Measurements from ENCODE around the gene SPRED3. TPM values are rescaled to one million over a fixed set of nuclear protein-coding genes. Genes with fewer than 3 reads are reported as not detected.
"Not testable (repeated sequence)": the region's sequence is repeated elsewhere in the genome, so short reads cannot be mapped to it uniquely, and the experiment has no call there.

Gene SPRED3
- total RNA-seq = 0.62 TPM
- long read RNA-seq = 0 reads

GRCh38 chr19:38388349-38389100 lies at the start of gene SPRED3:
Gene SPRED3 (plus strand): TSS chr19:38388697. CDS start chr19:38390303, 1,606 bp downstream.
- peak within 1 kb of the TSS; percentile 62 for H3K4me3 ChIP-seq
- no peaks in the 10 kb centered on the region for H3K9me3 ChIP-seq
- H3K27me3 ChIP-seq (ENCODE audit: low read depth) = peaks cover 12% of the 10 kb centered on the region
- ATAC-seq = peak in 1 of 2 donors; percentile 2
- H3K4me1 ChIP-seq = peaks cover 32% of the 10 kb centered on the region
- H3K27ac ChIP-seq = peak within 1 kb of the TSS; percentile 39
- no peak for DNase-seq
- intact Hi-C loops (cut with DNase I) = no loop called here
- TF ChIP-seq CTCF (IDR thresholded peaks at IDR 0.05) = no peak
- peaks cover 6% of the 10 kb centered on the region for H3K36me3 ChIP-seq

DNA sequence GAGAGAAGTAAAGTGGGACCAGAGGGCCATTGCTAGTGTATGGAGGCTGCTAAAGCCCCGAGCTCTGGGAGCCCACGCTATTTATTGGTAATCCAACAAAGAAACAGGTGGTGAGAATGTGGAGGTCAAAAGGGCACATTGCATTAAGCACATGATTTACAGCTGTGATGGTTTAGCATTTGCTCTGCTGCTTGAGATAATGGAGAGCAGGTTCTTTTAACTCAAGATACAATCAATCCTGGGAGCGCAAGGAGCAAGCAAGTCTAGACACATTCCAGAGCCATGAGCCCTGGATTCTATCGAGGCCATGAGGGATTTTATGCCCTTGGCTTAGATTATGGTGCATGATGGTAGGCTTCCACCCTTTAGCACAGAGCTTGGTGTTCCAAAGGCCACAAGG lies 49.5 kb upstream of the SPRED3 start:
- DNase-seq; H3K27ac ChIP-seq; ATAC-seq; intact Hi-C loops (cut with DNase I); H3K4me3 ChIP-seq; H3K27me3 ChIP-seq (ENCODE audit: low read depth); H3K36me3 ChIP-seq; H3K9me3 ChIP-seq: not testable (repeated sequence)
- H3K4me1 ChIP-seq = peaks cover 20% of the 10 kb centered on the region

DNA sequence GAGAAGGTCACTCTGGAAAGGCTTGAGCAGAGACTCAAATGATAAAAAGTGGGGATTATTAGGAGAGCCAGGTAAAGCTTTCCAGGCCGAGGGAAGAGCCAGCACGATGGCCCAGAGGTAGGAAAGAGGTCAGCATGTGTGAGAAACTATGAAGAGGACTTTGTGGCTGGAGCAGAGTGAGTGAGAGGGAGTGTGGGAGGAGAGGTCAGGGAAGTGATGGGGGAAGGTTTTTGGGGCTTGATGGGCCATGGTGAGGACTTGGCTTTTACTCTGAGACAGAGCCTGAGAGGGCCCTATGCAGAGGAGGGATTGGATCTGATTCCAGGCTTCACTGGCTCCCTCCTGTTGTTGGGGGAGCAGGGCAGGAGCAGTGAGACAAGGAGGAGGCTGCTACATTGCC lies 47.6 kb upstream of the SPRED3 start:
- Histone ChIP-seq H3K4me1 (peaks cover 15% of the 10 kb centered on the region), H3K36me3 (peaks cover 12% of the 10 kb centered on the region), H3K9me3 (no peaks in the 10 kb centered on the region), H3K27ac (no peak overlapping the region), H3K27me3 (ENCODE audit: low read depth) (no peaks in the 10 kb centered on the region), H3K4me3 (no peak overlapping the region)
- intact Hi-C loops (cut with DNase I) = no loop called here
- DNase-seq (no peak), ATAC-seq (no peak)
- no peak for TF ChIP-seq CTCF (IDR thresholded peaks at IDR 0.05)

DNA sequence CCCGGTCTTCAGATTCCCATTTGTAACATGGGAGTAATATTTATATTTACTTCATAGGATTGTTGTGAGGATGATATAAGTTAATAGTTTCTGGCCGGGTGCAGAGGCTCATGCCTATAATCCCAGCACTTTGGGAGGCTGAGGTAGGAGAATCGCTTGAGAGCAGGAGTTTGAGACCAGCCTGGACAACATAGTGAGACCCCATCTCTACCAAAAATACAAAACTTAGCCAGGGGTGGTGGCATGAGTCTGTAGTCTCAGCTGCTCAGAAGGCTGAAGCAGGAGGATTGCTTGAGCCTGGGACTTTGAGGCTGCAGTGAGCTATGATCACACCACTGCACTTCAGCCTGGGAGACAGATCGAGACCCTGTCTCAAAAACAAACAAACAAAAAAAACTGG lies 41.7 kb upstream of the SPRED3 start:
- no peaks in the 10 kb centered on the region for H3K4me1 ChIP-seq
- no peaks in the 10 kb centered on the region for H3K27me3 ChIP-seq (ENCODE audit: low read depth)
- DNase-seq = no peak
- peaks cover 8% of the 10 kb centered on the region for H3K36me3 ChIP-seq
- no peak for ATAC-seq
- H3K4me3 ChIP-seq = no peak overlapping the region
- TF ChIP-seq CTCF (IDR thresholded peaks at IDR 0.05) = no peak
- no peak overlapping the region for H3K27ac ChIP-seq
- no peaks in the 10 kb centered on the region for H3K9me3 ChIP-seq
- intact Hi-C loops (cut with DNase I) = no loop called here

GRCh38 chr19:38350883-38351282 lies 37.6 kb upstream of the SPRED3 start:
- no peak overlapping the region for H3K4me3 ChIP-seq
- intact Hi-C loops (cut with DNase I) = no loop called here
- H3K9me3 ChIP-seq = no peaks in the 10 kb centered on the region
- no peaks in the 10 kb centered on the region for H3K36me3 ChIP-seq
- H3K27me3 ChIP-seq (ENCODE audit: low read depth) = peaks cover 11% of the 10 kb centered on the region
- ATAC-seq = no peak
- no peak for TF ChIP-seq CTCF (IDR thresholded peaks at IDR 0.05)
- no peaks in the 10 kb centered on the region for H3K4me1 ChIP-seq
- no peak overlapping the region for H3K27ac ChIP-seq
- no peak for DNase-seq

DNA sequence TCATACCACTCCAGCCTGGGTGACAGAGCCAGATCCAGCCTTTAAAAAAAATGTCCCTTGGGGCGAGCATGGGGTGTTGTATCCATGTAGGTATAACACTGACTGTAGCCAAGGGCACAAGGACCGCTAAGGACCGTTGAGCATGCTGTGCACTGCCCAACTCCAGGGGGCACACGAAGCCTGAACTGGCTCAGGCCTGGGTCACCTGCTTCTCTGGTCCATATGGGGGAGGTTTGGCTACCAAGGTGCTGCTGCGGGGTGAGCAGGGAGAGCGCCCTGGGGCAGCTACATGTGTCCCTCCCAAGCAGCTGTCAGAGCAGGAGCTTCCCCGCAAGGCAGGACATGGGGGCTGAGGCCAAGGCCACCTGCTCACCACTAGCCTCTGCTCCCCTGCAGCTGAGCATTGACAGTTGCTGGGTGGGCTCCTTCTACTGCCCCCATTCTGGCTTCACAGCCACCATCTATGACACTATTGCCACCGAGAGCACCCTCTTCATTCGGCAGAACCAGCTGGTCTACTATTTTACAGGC lies 36.6 kb upstream of the SPRED3 start:
- Histone ChIP-seq H3K36me3 (no peaks in the 10 kb centered on the region), H3K9me3 (no peaks in the 10 kb centered on the region), H3K27ac (no peak overlapping the region), H3K4me1 (no peaks in the 10 kb centered on the region), H3K27me3 (ENCODE audit: low read depth) (peaks cover 20% of the 10 kb centered on the region), H3K4me3 (no peak overlapping the region)
- no peak for DNase-seq
- intact Hi-C loops (cut with DNase I) = no loop called here
- no peak for TF ChIP-seq CTCF (IDR thresholded peaks at IDR 0.05)
- ATAC-seq = peak in 1 of 2 donors; percentile 23
